Lung (tissue), 12 donors: ENCODE measurements around the gene CAPZA1. TPM values are rescaled to one million over a fixed set of nuclear protein-coding genes. Genes with fewer than 3 reads are reported as not detected.
A peak's percentile ranks its signal among the peaks of the same experiment; 100 is the strongest.

Source experiments
- ATAC-seq: fragments of 200-7000 bp; cut with Tn5 transposase; one replicate; pipeline ENCODE4 v1.9.1; 2020; ENCODE audit warnings: moderate number of reproducible peaks; ENCODE audit not compliant: insufficient read depth, low FRiP score
- DNase-seq, 3 donors: peaks; one replicate each; pipeline ENCODE4 v3.0.0-alpha.2; 2013 to 2017
- H3K27ac ChIP-seq, 2 donors: one replicate each; pipeline ENCODE4 v1.5.1; 2013; ENCODE audit warnings: mild to moderate bottlenecking in 2 of 2, moderate library complexity in 2 of 2, control low read depth in 1 of 2, inconsistent platforms in 1 of 2, low read depth in 1 of 2, low read length in 1 of 2
- H3K27me3 ChIP-seq, 3 donors: one replicate each; pipeline ENCODE4 v1.5.1; 2013; ENCODE audit warnings: low read length in 2 of 3; ENCODE audit not compliant: control insufficient read depth in 3 of 3, insufficient read depth in 3 of 3
- H3K36me3 ChIP-seq, 4 donors: one replicate each; pipeline ENCODE4 v1.5.1; 2013; ENCODE audit warnings: low read length in 4 of 4, mild to moderate bottlenecking in 1 of 4, moderate library complexity in 1 of 4; ENCODE audit not compliant: control insufficient read depth in 4 of 4, insufficient read depth in 4 of 4
- H3K4me1 ChIP-seq, 5 donors: one replicate each; pipeline ENCODE4 v1.5.1; 2013; ENCODE audit warnings: low read length in 5 of 5, mild to moderate bottlenecking in 2 of 5, moderate library complexity in 1 of 5; ENCODE audit not compliant: control insufficient read depth in 5 of 5, insufficient read depth in 5 of 5
- H3K4me3 ChIP-seq: one replicate; pipeline ENCODE4 v1.5.1; 2013; ENCODE audit warnings: mild to moderate bottlenecking, control low read depth, moderate library complexity
- H3K9ac ChIP-seq, 2 donors: one replicate each; pipeline ENCODE4 v1.5.1; 2013; ENCODE audit warnings: low read length in 2 of 2, control low read depth in 1 of 2; ENCODE audit not compliant: insufficient read depth in 1 of 2
- H3K9me3 ChIP-seq, 4 donors: one replicate each; pipeline ENCODE4 v1.5.1; 2013; ENCODE audit warnings: low read length in 3 of 4, mild to moderate bottlenecking in 1 of 4, moderate library complexity in 1 of 4; ENCODE audit not compliant: control insufficient read depth in 4 of 4, insufficient read depth in 3 of 4
- CTCF ChIP-seq: IDR thresholded peaks from 2 replicates; pipeline ENCODE4 v1.5.1; 2012; ENCODE audit warnings: mild to moderate bottlenecking; ENCODE audit errors: control extremely low read depth, extremely low read depth
- WGBS, 2 donors: extraction: QIAGEN DNeasy Blood & Tissue Kit; methylation state at CpG; one replicate each; pipeline ENCODE4 v1.1.7; 2013; 5-methylcytosine and 5-hydroxymethylcytosine counted together
- polyA plus RNA-seq, 2 donors: library from polyadenylated mRNA; stranded (reverse); fragments of 200-250 nt; gene quantifications; one replicate each; pipeline ENCODE4 v1.2.1, GENCODE V29; 2013
- total RNA-seq, 2 donors: library from RNA; depleted of rRNA in 1 of 2; stranded (reverse); fragments of >200 nt in 1 of 2; gene quantifications; one replicate each; pipeline ENCODE4 v1.2.1, GENCODE V29; 2014 to 2021
- donor health status: control.
- donor health status: control.
- donor health status: Bipolar disorder and iron deficiency.
- donor health status: healthy.
- donor health status: DM: yes; HTN: yes; CAD: no.

CAPZA1 gene
- total and polyA plus RNA-seq, 4 donors, result 72.3 to 167 (median 106) TPM

GRCh38 chr1:112698366-112699310, 79.0 kb downstream of the CAPZA1 start:
- ATAC-seq, result no peak
- 63 to 77% methylated on average over 17 of the region's 17 CpGs for WGBS, 2 donors
- TF ChIP-seq CTCF, result no peak
- Histone ChIP-seq H3K27ac (peak overlapping the region; percentile 27 to 88), H3K9me3 (no peaks in the 10 kb centered on the region), H3K4me3 (no peak overlapping the region), H3K27me3 (no peaks in the 10 kb centered on the region), H3K36me3 (peaks cover 0 to 53% (median 40%) of the 10 kb centered on the region in 4 donors), H3K4me1 (peaks cover 0 to 21% (median 14%) of the 10 kb centered on the region in 5 donors), H3K9ac (no peak overlapping the region)
- no peak for DNase-seq

DNA sequence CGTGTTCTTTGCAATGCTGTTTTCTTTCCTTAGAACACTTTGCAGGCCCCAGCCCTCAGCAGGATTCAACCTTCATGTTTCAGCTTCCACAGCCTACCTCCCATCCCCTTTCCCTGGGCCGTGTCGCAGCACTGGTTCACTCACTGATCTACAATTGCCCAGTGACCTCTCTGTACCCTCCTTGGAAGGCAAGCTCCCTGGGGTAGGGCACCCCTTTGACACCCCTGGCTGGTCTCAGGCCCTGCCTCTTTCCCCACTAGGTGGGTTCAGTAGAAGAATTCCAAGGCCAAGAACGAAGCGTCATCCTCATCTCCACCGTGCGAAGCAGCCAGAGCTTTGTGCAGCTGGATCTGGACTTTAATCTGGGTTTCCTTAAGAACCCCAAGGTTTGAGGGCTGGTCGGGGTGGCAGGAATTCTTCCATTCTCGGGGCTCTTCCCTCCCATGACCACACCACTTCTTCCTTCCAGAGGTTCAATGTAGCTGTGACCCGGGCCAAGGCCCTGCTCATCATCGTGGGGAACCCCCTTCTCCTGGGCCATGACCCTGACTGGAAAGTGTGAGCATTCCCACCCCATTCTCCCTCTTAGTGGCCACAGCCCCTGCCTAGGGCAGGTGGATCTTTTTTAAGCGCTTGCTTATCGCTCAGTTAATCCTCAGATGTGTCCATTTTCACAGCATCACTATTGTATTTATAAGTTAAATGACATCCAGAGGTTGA, 80.0 kb downstream of the CAPZA1 start:
- H3K9me3 ChIP-seq, result no peaks in the 10 kb centered on the region
- TF ChIP-seq CTCF, result no peak
- H3K27ac ChIP-seq, result peak overlapping the region; percentile 88 to 89
- ATAC-seq (no peak), DNase-seq (no peak)
- no peak overlapping the region for H3K9ac ChIP-seq
- H3K27me3 ChIP-seq, result no peaks in the 10 kb centered on the region
- 76 to 79% methylated on average over 13 of the region's 13 CpGs for WGBS, 2 donors
- H3K4me1 ChIP-seq, result peaks cover 6 to 28% (median 22%) of the 10 kb centered on the region in 5 donors
- no peak overlapping the region for H3K4me3 ChIP-seq
- peaks cover 0 to 44% (median 37%) of the 10 kb centered on the region in 4 donors for H3K36me3 ChIP-seq

- peak overlapping the region in 1 of 2 donors; percentile 51 for H3K9ac ChIP-seq
- TF ChIP-seq CTCF, result no peak
- H3K27ac ChIP-seq, result peak overlapping the region; percentile 88 to 89
- DNase-seq (peak; percentile 95 to 97 (median 95)), ATAC-seq (peak; percentile 53)
- H3K4me1 ChIP-seq, result peaks cover 10 to 34% (median 29%) of the 10 kb centered on the region in 5 donors
- H3K9me3 ChIP-seq, result no peaks in the 10 kb centered on the region
- H3K27me3 ChIP-seq, result no peaks in the 10 kb centered on the region
- no peak overlapping the region for H3K4me3 ChIP-seq
- WGBS, 2 donors, result 30 to 31% methylated on average over 7 of the region's 7 CpGs
- peaks cover 0 to 34% (median 29%) of the 10 kb centered on the region in 4 donors for H3K36me3 ChIP-seq
These were observed 80.9 kb downstream of the CAPZA1 start for GRCh38 chr1:112700290-112701226.
